Measurements from ENCODE around the gene LRRC58. TPM values are rescaled to one million over a fixed set of nuclear protein-coding genes. Genes with fewer than 3 reads are reported as not detected.

The LRRC58 gene
- total and polyA plus RNA-seq, 2 of the 13 experiments (the other 11 are each of a cell fraction or from before 2014, with no cell fraction given), result 9.7 to 17.3 TPM

DNA sequence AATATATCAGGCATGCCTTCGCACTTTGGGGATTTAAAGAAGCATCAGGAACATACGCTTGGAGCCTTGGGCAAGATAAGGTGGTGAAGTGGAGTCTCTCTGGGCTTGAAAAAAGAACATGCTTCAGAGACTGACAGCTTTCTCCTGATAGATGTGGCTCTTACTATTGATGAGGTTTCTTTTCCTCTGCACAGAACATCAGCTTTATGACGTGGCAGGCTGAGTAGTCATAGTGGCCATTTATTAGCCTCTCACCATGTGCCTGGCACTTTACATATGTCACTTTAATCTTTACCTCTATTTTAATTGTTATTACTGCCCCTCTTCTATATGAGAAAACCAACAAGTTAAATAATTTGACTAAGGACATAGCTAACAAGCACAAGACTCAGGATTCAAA lies 19.0 kb upstream of the LRRC58 start:
- FAIRE-seq (no peak), DNase-seq (ENCODE audit: low spot score) (no peak), ATAC-seq (no peak)
- Histone ChIP-seq H3K27ac (ENCODE audit: extremely low read length, insufficient read depth, low read length) (no peak overlapping the region), H3K36me3 (replicated peaks in 1 of 2; ENCODE audit: control insufficient read depth in 1 of 2, insufficient read depth in 2 of 2, low read length in 2 of 2) (no peaks in the 10 kb centered on the region), H3K79me2 (ENCODE audit: insufficient read depth, low read length) (no peaks in the 10 kb centered on the region), H3K4me2 (ENCODE audit: low read depth, low read length) (no peak overlapping the region), H3K9ac (ENCODE audit: insufficient read depth, low read depth, low read length) (no peak overlapping the region), H3K9me3 (ENCODE audit: low read length) (no peaks in the 10 kb centered on the region), H4K20me1 (ENCODE audit: insufficient read depth, low read length) (no peaks in the 10 kb centered on the region), H3K4me1 (ENCODE audit: insufficient read depth, low read length) (peaks cover 8% of the 10 kb centered on the region), H2AFZ (ENCODE audit: low read length) (no peak overlapping the region), H3K4me3 (replicated peaks in 1 of 3; ENCODE audit: insufficient read depth in 1 of 3, low read depth in 2 of 3, low read length in 3 of 3) (no peak overlapping the region), H3K27me3 (ENCODE audit: control insufficient read depth in 1 of 2, insufficient read depth in 2 of 2, low read length in 2 of 2) (no peaks in the 10 kb centered on the region)
- intact Hi-C loops (cut with micrococcal nuclease; ENCODE audit: unreplicated experiment) (no loop called here), in situ Hi-C loops (cut with HindIII; ENCODE audit: extremely low pct_ligation_motif_present, low pct_unique_long_range_greater_than_20kb) (no loop called here)
- ChIA-PET CTCF (ENCODE audit: low intra/inter-chr PET ratio, low total read pairs) (no interaction called here), POLR2A (no interaction called here)
- BruUV-seq (replicated peaks), result no TSS peak
- TF ChIP-seq MEF2D (CRISPR knock-in tag; IDR thresholded peaks at IDR 0.05) (no peak), GTF2F1 (IDR thresholded peaks at IDR 0.05; ENCODE audit: low read length) (no peak), HES4 (CRISPR knock-in tag; IDR thresholded peaks at IDR 0.05; ENCODE audit: borderline replicate concordance) (no peak), ZNF180 (CRISPR knock-in tag; IDR thresholded peaks at IDR 0.05; ENCODE audit: borderline replicate concordance, low read depth) (no peak), RFX5 (IDR thresholded peaks at IDR 0.05; ENCODE audit: low read depth, low read length) (no peak)
- TF ChIP-seq, protein P1, sequence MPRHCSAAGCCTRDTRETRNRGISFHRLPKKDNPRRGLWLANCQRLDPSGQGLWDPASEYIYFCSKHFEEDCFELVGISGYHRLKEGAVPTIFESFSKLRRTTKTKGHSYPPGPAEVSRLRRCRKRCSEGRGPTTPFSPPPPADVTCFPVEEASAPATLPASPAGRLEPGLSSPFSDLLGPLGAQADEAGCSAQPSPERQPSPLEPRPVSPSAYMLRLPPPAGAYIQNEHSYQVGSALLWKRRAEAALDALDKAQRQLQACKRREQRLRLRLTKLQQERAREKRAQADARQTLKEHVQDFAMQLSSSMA (CRISPR knock-in tag; IDR thresholded peaks at IDR 0.05), result no peak
- TF ChIP-seq, protein P2, sequence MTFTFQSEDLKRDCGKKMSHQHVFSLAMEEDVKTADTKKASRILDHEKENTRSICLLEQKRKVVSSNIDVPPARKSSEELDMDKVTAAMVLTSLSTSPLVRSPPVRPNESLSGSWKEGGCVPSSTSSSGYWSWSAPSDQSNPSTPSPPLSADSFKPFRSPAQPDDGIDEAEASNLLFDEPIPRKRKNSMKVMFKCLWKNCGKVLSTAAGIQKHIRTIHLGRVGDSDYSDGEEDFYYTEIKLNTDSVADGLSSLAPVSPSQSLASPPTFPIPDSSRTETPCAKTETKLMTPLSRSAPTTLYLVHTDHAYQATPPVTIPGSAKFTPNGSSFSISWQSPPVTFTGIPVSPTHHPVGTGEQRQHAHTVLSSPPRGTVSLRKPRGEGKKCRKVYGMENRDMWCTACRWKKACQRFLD (CRISPR knock-in tag; IDR thresholded peaks at IDR 0.05; ENCODE audit: borderline replicate concordance), result no peak
- WGBS (ENCODE audit: low lambda C conversion rate), result 69% methylated on average over 3 of the region's 3 CpGs

- H3K9me3 ChIP-seq (ENCODE audit: low read length), result no peaks in the 10 kb centered on the region
- no peaks in the 10 kb centered on the region for H3K27me3 ChIP-seq (ENCODE audit: control insufficient read depth in 1 of 2, insufficient read depth in 2 of 2, low read length in 2 of 2)
- H3K36me3 ChIP-seq (replicated peaks in 1 of 2; ENCODE audit: control insufficient read depth in 1 of 2, insufficient read depth in 2 of 2, low read length in 2 of 2), result no peaks in the 10 kb centered on the region
- WGBS (ENCODE audit: low lambda C conversion rate), result 0% methylated on average over 1 of the region's 1 CpG
- FAIRE-seq (no peak), ATAC-seq (no peak), DNase-seq (ENCODE audit: low spot score) (no peak)
- no peak overlapping the region for H3K9ac ChIP-seq (ENCODE audit: insufficient read depth, low read depth, low read length)
- H3K4me1 ChIP-seq (ENCODE audit: insufficient read depth, low read length), result peaks cover 8% of the 10 kb centered on the region
- ChIA-PET CTCF (ENCODE audit: low intra/inter-chr PET ratio, low total read pairs) (no interaction called here), POLR2A (interaction anchor here (1.3 kb wide), 1 partner anchor 16 kb away, joined by 3 read pairs; the partner anchor contains the start of gene LRRC58)
- no peak overlapping the region for H3K27ac ChIP-seq (ENCODE audit: extremely low read length, insufficient read depth, low read length)
- no peak overlapping the region for H2AFZ ChIP-seq (ENCODE audit: low read length)
- no TSS peak for BruUV-seq (replicated peaks)
- in situ Hi-C loops (cut with HindIII; ENCODE audit: extremely low pct_ligation_motif_present, low pct_unique_long_range_greater_than_20kb), result no loop called here
- intact Hi-C loops (cut with micrococcal nuclease; ENCODE audit: unreplicated experiment), result no loop called here
- no peaks in the 10 kb centered on the region for H3K79me2 ChIP-seq (ENCODE audit: insufficient read depth, low read length)
- no peaks in the 10 kb centered on the region for H4K20me1 ChIP-seq (ENCODE audit: insufficient read depth, low read length)
- H3K4me2 ChIP-seq (ENCODE audit: low read depth, low read length), result no peak overlapping the region
- no peak overlapping the region for H3K4me3 ChIP-seq (replicated peaks in 1 of 3; ENCODE audit: insufficient read depth in 1 of 3, low read depth in 2 of 3, low read length in 3 of 3)
- TF ChIP-seq ZNF136 (CRISPR knock-in tag; IDR thresholded peaks at IDR 0.05; ENCODE audit: low read depth) (no peak), ZNF768 (CRISPR knock-in tag; IDR thresholded peaks at IDR 0.05) (no peak), ZNF232 (CRISPR knock-in tag; IDR thresholded peaks at IDR 0.05; ENCODE audit: borderline replicate concordance) (no peak)
Measured at GRCh38 chr3:120364821-120365220, 15.7 kb upstream of the LRRC58 start.

Data from HepG2 (cell line).